MM.1S (cell line): ENCODE results near the gene ARHGAP12.

ENCODE experiments used
- DNase-seq: peaks from one replicate; pipeline ENCODE4 v3.0.0-alpha.2; 2015
- H2AFZ ChIP-seq: fragments of 300-600 bp; sonication (generic); 2 replicates; pipeline ENCODE4 v1.6.0; 2016; ENCODE audit warnings: antibody characterized with exemption, low read length
- H3F3A ChIP-seq: fragments of 300-600 bp; sonication (generic); 2 replicates; pipeline ENCODE4 v1.6.1; 2016; ENCODE audit warnings: mild to moderate bottlenecking, antibody characterized with exemption, low read length, moderate library complexity, mixed read lengths; ENCODE audit not compliant: insufficient read depth
- H3K27ac ChIP-seq: fragments of 300-600 bp; sonication (generic); 2 replicates; pipeline ENCODE4 v1.5.1; 2016; ENCODE audit warnings: mild to moderate bottlenecking, low read length
- H3K27me3 ChIP-seq: fragments of 300-600 bp; sonication (generic); replicated peaks from 2 replicates; pipeline ENCODE4 v1.6.0; 2016; ENCODE audit warnings: low read length; ENCODE audit not compliant: insufficient read depth
- H3K36me3 ChIP-seq: fragments of 300-600 bp; sonication (generic); replicated peaks from 2 replicates; pipeline ENCODE4 v1.6.1; 2016; ENCODE audit warnings: mild to moderate bottlenecking, low read length, mixed read lengths; ENCODE audit not compliant: insufficient read depth
- H3K4me1 ChIP-seq: fragments of 300-600 bp; sonication (generic); 2 replicates; pipeline ENCODE4 v1.6.1; 2016; ENCODE audit warnings: low read length, mixed read lengths
- H3K4me2 ChIP-seq: fragments of 300-600 bp; sonication (generic); 2 replicates; pipeline ENCODE4 v1.6.0; 2016; ENCODE audit warnings: low read depth, low read length
- H3K4me3 ChIP-seq: fragments of 300-600 bp; sonication (generic); 2 replicates; pipeline ENCODE4 v1.5.1; 2016; ENCODE audit warnings: low read length, mixed read lengths
- H3K79me2 ChIP-seq: fragments of 300-600 bp; sonication (generic); 2 replicates; pipeline ENCODE4 v1.6.1; 2016; ENCODE audit warnings: mixed run types, low read length, mixed read lengths
- H3K9ac ChIP-seq: fragments of 300-600 bp; sonication (generic); 2 replicates; pipeline ENCODE4 v1.6.1; 2016; ENCODE audit warnings: low read length, mixed read lengths
- H3K9me2 ChIP-seq: fragments of 300-600 bp; sonication (generic); replicated peaks from 2 replicates; pipeline ENCODE4 v1.6.1; 2016; ENCODE audit warnings: mild to moderate bottlenecking, low read length, mixed read lengths; ENCODE audit not compliant: insufficient read depth
- H3K9me3 ChIP-seq: fragments of 300-600 bp; sonication (generic); replicated peaks from 2 replicates; pipeline ENCODE4 v1.6.1; 2016; ENCODE audit warnings: mild to moderate bottlenecking, low read length, mixed read lengths; ENCODE audit not compliant: insufficient read depth
- H4K20me1 ChIP-seq: fragments of 300-600 bp; sonication (generic); 2 replicates; pipeline ENCODE4 v1.6.1; 2016; ENCODE audit warnings: mild to moderate bottlenecking, low read length, moderate library complexity, mixed read lengths; ENCODE audit not compliant: insufficient read depth
- EZH2 ChIP-seq: fragments of 300-600 bp; sonication (generic); optimal IDR thresholded peaks from 2 replicates; pipeline ENCODE3; 2017; ENCODE audit warnings: low read depth, mild to moderate bottlenecking, antibody characterized with exemption, low read length, mixed read lengths
- EZH2phosphoT487 ChIP-seq: fragments of 300-600 bp; sonication (generic); IDR thresholded peaks from 2 replicates; pipeline ENCODE4 v1.6.1; 2018; ENCODE audit warnings: antibody characterized with exemption, low read length
- TF ChIP-seq, protein P1 (sequence below): fragments of 300-600 bp; sonication (generic); IDR thresholded peaks from 2 replicates; pipeline ENCODE4 v1.5.1; 2016; ENCODE audit warnings: antibody characterized with exemption, low read length, mixed read lengths

Gene ARHGAP12

DNA sequence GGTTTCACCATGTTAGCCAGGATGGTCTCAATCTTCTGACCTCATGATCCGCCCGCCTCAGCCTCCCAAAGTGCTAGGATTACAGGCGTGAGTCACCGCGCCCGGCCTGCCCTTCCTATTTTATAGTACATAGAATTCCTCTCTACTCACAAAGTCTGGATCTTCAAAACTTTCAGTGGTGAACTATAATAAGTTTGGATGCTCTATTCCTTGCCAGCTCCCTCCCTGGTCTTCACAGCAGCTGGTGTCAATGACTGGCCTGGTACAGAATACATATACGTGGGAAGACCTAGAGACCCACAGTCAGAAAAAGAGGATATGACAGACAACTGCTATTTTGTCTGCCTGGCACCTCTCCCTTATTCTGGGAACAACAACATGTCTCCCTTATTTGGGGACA lies 40.8 kb downstream of the ARHGAP12 start:
- Histone ChIP-seq H3F3A (no peaks in the 10 kb centered on the region), H3K9ac (no peak overlapping the region), H3K79me2 (no peaks in the 10 kb centered on the region), H3K27me3 (no peaks in the 10 kb centered on the region), H3K4me1 (no peaks in the 10 kb centered on the region), H3K4me2 (no peak overlapping the region), H3K9me3 (no peaks in the 10 kb centered on the region), H3K36me3 (no peaks in the 10 kb centered on the region), H3K4me3 (no peak overlapping the region), H2AFZ (no peak overlapping the region), H4K20me1 (no peaks in the 10 kb centered on the region), H3K27ac (no peak overlapping the region), H3K9me2 (no peaks in the 10 kb centered on the region)
- DNase-seq: no peak
- TF ChIP-seq, protein P1, sequence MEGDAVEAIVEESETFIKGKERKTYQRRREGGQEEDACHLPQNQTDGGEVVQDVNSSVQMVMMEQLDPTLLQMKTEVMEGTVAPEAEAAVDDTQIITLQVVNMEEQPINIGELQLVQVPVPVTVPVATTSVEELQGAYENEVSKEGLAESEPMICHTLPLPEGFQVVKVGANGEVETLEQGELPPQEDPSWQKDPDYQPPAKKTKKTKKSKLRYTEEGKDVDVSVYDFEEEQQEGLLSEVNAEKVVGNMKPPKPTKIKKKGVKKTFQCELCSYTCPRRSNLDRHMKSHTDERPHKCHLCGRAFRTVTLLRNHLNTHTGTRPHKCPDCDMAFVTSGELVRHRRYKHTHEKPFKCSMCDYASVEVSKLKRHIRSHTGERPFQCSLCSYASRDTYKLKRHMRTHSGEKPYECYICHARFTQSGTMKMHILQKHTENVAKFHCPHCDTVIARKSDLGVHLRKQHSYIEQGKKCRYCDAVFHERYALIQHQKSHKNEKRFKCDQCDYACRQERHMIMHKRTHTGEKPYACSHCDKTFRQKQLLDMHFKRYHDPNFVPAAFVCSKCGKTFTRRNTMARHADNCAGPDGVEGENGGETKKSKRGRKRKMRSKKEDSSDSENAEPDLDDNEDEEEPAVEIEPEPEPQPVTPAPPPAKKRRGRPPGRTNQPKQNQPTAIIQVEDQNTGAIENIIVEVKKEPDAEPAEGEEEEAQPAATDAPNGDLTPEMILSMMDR: no peak
- TF ChIP-seq EZH2 (no peak), EZH2phosphoT487 (no peak)

- no peak overlapping the region for H2AFZ ChIP-seq
- H3K9me2 ChIP-seq: no peaks in the 10 kb centered on the region
- no peak for DNase-seq
- no peaks in the 10 kb centered on the region for H3K4me1 ChIP-seq
- no peaks in the 10 kb centered on the region for H3K27me3 ChIP-seq
- H3K4me2 ChIP-seq: no peak overlapping the region
- no peak overlapping the region for H3K27ac ChIP-seq
- no peaks in the 10 kb centered on the region for H3F3A ChIP-seq
- H4K20me1 ChIP-seq: no peaks in the 10 kb centered on the region
- TF ChIP-seq EZH2phosphoT487: no peak
- no peak for TF ChIP-seq EZH2
- TF ChIP-seq, protein P1: no peak
- H3K79me2 ChIP-seq: no peaks in the 10 kb centered on the region
- no peak overlapping the region for H3K4me3 ChIP-seq
- no peaks in the 10 kb centered on the region for H3K36me3 ChIP-seq
- H3K9ac ChIP-seq: no peak overlapping the region
- H3K9me3 ChIP-seq: no peaks in the 10 kb centered on the region
Observed at GRCh38 chr10:31886885-31887284, 41.7 kb downstream of the ARHGAP12 start.

DNA sequence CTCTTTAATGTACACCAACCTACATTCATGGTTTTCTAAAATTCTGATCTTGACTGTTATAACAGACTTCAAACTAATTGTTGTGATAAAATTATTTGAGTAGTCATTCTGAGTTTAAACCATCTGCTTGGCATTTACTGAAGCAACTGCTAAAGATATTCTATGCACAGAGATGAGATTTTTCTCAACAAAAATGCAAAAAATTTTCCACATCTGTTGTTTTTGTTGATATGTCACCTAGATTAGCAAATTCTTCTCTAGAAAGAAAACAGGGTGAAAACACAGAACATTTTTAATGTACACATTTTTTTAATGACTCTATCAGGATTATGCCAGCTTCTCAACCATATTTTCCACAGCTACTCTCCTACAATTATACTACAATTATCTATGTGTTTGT lies 42.7 kb downstream of the ARHGAP12 start:
- Histone ChIP-seq H3K4me1 (no peaks in the 10 kb centered on the region), H3K79me2 (no peaks in the 10 kb centered on the region), H2AFZ (no peak overlapping the region), H3K27me3 (no peaks in the 10 kb centered on the region), H3K4me3 (no peak overlapping the region), H3F3A (no peaks in the 10 kb centered on the region), H3K36me3 (no peaks in the 10 kb centered on the region), H3K27ac (no peak overlapping the region), H3K9me3 (no peaks in the 10 kb centered on the region), H4K20me1 (no peaks in the 10 kb centered on the region), H3K4me2 (no peak overlapping the region), H3K9ac (no peak overlapping the region), H3K9me2 (no peaks in the 10 kb centered on the region)
- no peak for DNase-seq
- TF ChIP-seq, protein P1: no peak
- TF ChIP-seq EZH2phosphoT487: no peak
- TF ChIP-seq EZH2: no peak
